GM12878 (cell line): Measurements from ENCODE around the gene IZUMO1R. TPM values are rescaled to one million over a fixed set of nuclear protein-coding genes. Genes with fewer than 3 reads are reported as not detected.

Experiments
- ATAC-seq: fragments of 200-7000 bp; cut with Tn5 transposase; 3 replicates; pipeline ENCODE4 v1.9.1; 2020; ENCODE audit warnings: mild to moderate bottlenecking, moderate library complexity
- BruUV-seq: library from RNA; stranded (reverse); fragments of 400-500 nt; replicated peaks from 2 replicates; lab custom pipeline; 2021; lab: Mats Ljungman, UMichigan
- CTCF ChIA-PET: fragments of 300-600 bp; sonication (Branson Sonifier 250); formaldehyde crosslinking; extraction: SDS; loops from one replicate; lab custom pipeline; 2021; ENCODE audit warnings: inconsistent platforms; lab: Yijun Ruan, JAX
- POLR2A ChIA-PET: fragments of 350-600 bp; formaldehyde crosslinking; extraction: SDS; loops from one replicate; lab custom pipeline; 2021; ENCODE audit warnings: inconsistent platforms; lab: Charles Lee
- RAD21 ChIA-PET: fragments of 300-600 bp; sonication (Branson Sonifier 250); formaldehyde crosslinking; loops from one replicate; lab custom pipeline; 2023; ENCODE audit warnings: antibody characterized with exemption; ENCODE audit not compliant: unreplicated experiment; lab: Charles Lee
- SMC1A ChIA-PET: fragments of 300-600 bp; sonication (Branson Sonifier 250); formaldehyde crosslinking; loops from one replicate; lab custom pipeline; 2023; ENCODE audit not compliant: unreplicated experiment, uncharacterized antibody; lab: Charles Lee
- DNase-seq: peaks from one replicate; pipeline ENCODE4 v3.0.0-alpha.2; 2011; ENCODE audit warnings: low read depth, low spot score
- FAIRE-seq: peaks from 3 replicates; lab custom pipeline; 2011; peaks lifted over from hg19 to GRCh38; lab: Jason Lieb, UNC
- H2AFZ ChIP-seq: 2 replicates; pipeline ENCODE4 v1.6.0; 2011; ENCODE audit warnings: low read depth, low read length, control low read depth; ENCODE audit not compliant: control insufficient read depth
- H3K27ac ChIP-seq: 2 replicates; pipeline ENCODE4 v1.5.1; 2011; ENCODE audit warnings: control low read depth; ENCODE audit not compliant: control insufficient read depth, insufficient read depth
- H3K27me3 ChIP-seq, 2 experiments: replicated peaks in 1 of 2; 2 replicates each; pipeline versions ENCODE4 v1.6.0 to v1.6.1; 2011; ENCODE audit warnings: low read length in 1 of 2; ENCODE audit not compliant: control insufficient read depth in 2 of 2, insufficient read depth in 2 of 2
- H3K36me3 ChIP-seq, 2 experiments: 2 replicates each; pipeline ENCODE4 v1.5.1; 2011; ENCODE audit warnings: low read length in 1 of 2; ENCODE audit not compliant: control insufficient read depth in 2 of 2, insufficient read depth in 2 of 2
- H3K4me1 ChIP-seq: 2 replicates; pipeline ENCODE4 v1.6.1; 2011; ENCODE audit warnings: mild to moderate bottlenecking, low read length, moderate library complexity, mixed read lengths; ENCODE audit not compliant: control insufficient read depth, insufficient read depth
- H3K4me2 ChIP-seq: 2 replicates; pipeline ENCODE4 v1.6.0; 2011; ENCODE audit warnings: control low read depth; ENCODE audit not compliant: control insufficient read depth, insufficient read depth
- H3K4me3 ChIP-seq: fragments of 200-600 bp; sonication (generic); 2 replicates; pipeline ENCODE4 v1.5.1; 2016
- H3K79me2 ChIP-seq: 2 replicates; pipeline ENCODE4 v1.6.0; 2011; ENCODE audit warnings: low read length; ENCODE audit not compliant: control insufficient read depth, insufficient read depth
- H3K9ac ChIP-seq: 2 replicates; pipeline ENCODE4 v1.8.0; 2011; ENCODE audit warnings: low read length, control low read depth, mixed read lengths; ENCODE audit not compliant: control insufficient read depth, insufficient read depth
- H3K9me3 ChIP-seq: replicated peaks from 3 replicates; pipeline ENCODE4 v1.5.1; 2011; ENCODE audit warnings: mild to moderate bottlenecking, low read length; ENCODE audit not compliant: control insufficient read depth, insufficient read depth
- H4K20me1 ChIP-seq: 2 replicates; pipeline ENCODE4 v1.6.0; 2011; ENCODE audit not compliant: control insufficient read depth, insufficient read depth
- ELK1 ChIP-seq: IDR thresholded peaks from 2 replicates; pipeline ENCODE4 v1.6.1; 2012; ENCODE audit warnings: low read depth, low read length, improper control_type of control experiment
- HDAC6 ChIP-seq: fragments of 200-600 bp; sonication (generic); IDR thresholded peaks from one replicate; pipeline ENCODE4 v1.8.0; 2017; ENCODE audit warnings: antibody characterized with exemption; ENCODE audit not compliant: unreplicated experiment
- JUNB ChIP-seq: IDR thresholded peaks from 2 replicates; pipeline ENCODE4 v1.6.1; 2016; ENCODE audit warnings: antibody characterized with exemption, mild to moderate bottlenecking
- POLR2AphosphoS2 ChIP-seq: IDR thresholded peaks from 2 replicates; pipeline ENCODE4 v1.6.1; 2011; ENCODE audit warnings: low read depth, mild to moderate bottlenecking, low read length, improper control_type of control experiment, moderate library complexity
- RCOR1 ChIP-seq: conservative IDR thresholded peaks from 2 replicates; pipeline ENCODE4 v1.6.1; 2012; ENCODE audit warnings: low read depth, low read length, improper control_type of control experiment
- REST ChIP-seq: IDR thresholded peaks from 2 replicates; pipeline ENCODE4 v1.6.1; 2012; ENCODE audit warnings: mild to moderate bottlenecking, low read depth, low read length
- SMAD5 ChIP-seq: IDR thresholded peaks from 2 replicates; pipeline ENCODE4 v1.6.1; 2016; ENCODE audit warnings: antibody characterized with exemption, low read depth
- TAF1 ChIP-seq: IDR thresholded peaks from 2 replicates; pipeline ENCODE4 v1.6.1; 2011; ENCODE audit warnings: mild to moderate bottlenecking, low read depth, low read length, borderline replicate concordance
- WGBS: methylation state at CpG from one replicate; pipeline ENCODE4 v1.1.6; 2016; ENCODE audit warnings: low lambda C conversion rate; ENCODE audit not compliant: insufficient replicate concordance, insufficient coverage; ENCODE audit errors: missing lambda C conversion rate; 5-methylcytosine and 5-hydroxymethylcytosine counted together
- in situ Hi-C: fragments of 300-500 bp; cut with MboI; formaldehyde crosslinking; loops from 9 replicates; pipeline ENCODE4 v1.14.3; 2018; ENCODE audit warnings: mixed read lengths
- intact Hi-C: fragments of 100-400 bp; cut with micrococcal nuclease; formaldehyde crosslinking; loops from one replicate; pipeline ENCODE4 v1.14.2; 2022; ENCODE audit not compliant: unreplicated experiment
- polyA plus RNA-seq, 11 experiments: library from polyadenylated mRNA; depleted of rRNA in 4 of 11; unstranded in 6 of 11; stranded (reverse) in 5 of 11; fragments of >200 nt; fragmentation: Nextera tagmentation in 4 of 11; fragmentation: Illumina TruSeq in 1 of 11; extraction: Ambion mirVana in 4 of 11; extraction: Trizol in 1 of 11; gene quantifications; 1 replicate in 1 of 11; 2 replicates in 10 of 11; pipeline versions ENCODE4 v1.2.1 to v1.2.3, GENCODE V29; 2011 to 2016; ENCODE audit warnings: inconsistent platforms in 2 of 11, missing spikeins in 2 of 11, low read depth in 1 of 11
- total RNA-seq, 4 experiments: library from RNA; depleted of rRNA in 3 of 4; stranded (reverse); fragments of >200 nt in 3 of 4; fragmentation: Illumina TruSeq in 1 of 4; extraction: Trizol in 1 of 4; gene quantifications; 2 replicates each; pipeline versions ENCODE4 v1.2.1 to v1.2.3, GENCODE V29; 2013 to 2021

The IZUMO1R gene
- total and polyA plus RNA-seq, 10 of the 15 experiments (the other 5 are each of a cell fraction or from before 2014, with no cell fraction given), result not detected

GRCh38 chr11:94281324-94281723, 23.1 kb upstream of the IZUMO1R start:
- Histone ChIP-seq H3K36me3 (no peaks in the 10 kb centered on the region), H3K4me3 (no peak overlapping the region), H3K27ac (no peak overlapping the region), H3K4me1 (no peaks in the 10 kb centered on the region), H3K9me3 (no peaks in the 10 kb centered on the region), H3K79me2 (no peaks in the 10 kb centered on the region), H3K4me2 (no peak overlapping the region), H2AFZ (no peak overlapping the region), H3K27me3 (no peaks in the 10 kb centered on the region), H3K9ac (no peak overlapping the region), H4K20me1 (no peaks in the 10 kb centered on the region)
- in situ Hi-C loops (no loop called here), intact Hi-C loops (no loop called here)
- POLR2A ChIA-PET, result no interaction called here
- 44% methylated on average over 2 of the region's 2 CpGs for whole genome bisulfite sequencing
- RAD21 ChIA-PET, result no interaction called here
- ATAC-seq (no peak), FAIRE-seq (no peak), DNase-seq (no peak)
- no peak for TF ChIP-seq POLR2AphosphoS2
- no peak for TF ChIP-seq SMAD5
- peak; percentile 83 for TF ChIP-seq REST
- no peak for TF ChIP-seq JUNB
- BruUV-seq, result no TSS peak
- CTCF ChIA-PET, result no interaction called here
- SMC1A ChIA-PET, result interaction anchor here (1.6 kb wide), 1 partner anchor 97 kb away, joined by 4 read pairs; no protein-coding TSS in a partner anchor

DNA sequence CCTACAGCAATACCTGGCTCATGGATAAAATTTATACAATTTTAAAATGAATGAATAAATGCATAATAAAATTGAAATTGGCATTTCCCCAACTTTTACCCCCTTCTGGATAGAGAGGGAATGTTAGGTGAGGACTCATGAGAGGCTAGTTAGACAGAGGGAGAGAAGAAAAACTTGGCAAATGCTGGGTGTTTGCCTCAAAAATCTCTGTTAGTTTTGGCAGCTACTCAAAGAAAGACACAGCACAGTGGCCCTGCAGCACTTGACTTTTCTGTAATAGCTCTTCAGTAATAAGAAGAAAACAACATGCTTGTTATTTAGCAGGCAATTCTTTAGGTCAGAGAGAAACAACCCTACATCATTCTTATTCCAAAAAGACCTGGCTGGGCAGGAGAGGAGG, 20.7 kb upstream of the IZUMO1R start:
- ChIA-PET CTCF (interaction anchor here (0.6 to 1.0 kb wide), 5 partner anchors 111 to 221 kb away, joined by 3 to 4 read pairs (median 3); no protein-coding TSS in a partner anchor), RAD21 (no interaction called here), SMC1A (interaction anchor here (0.6 to 0.9 kb wide), 2 partner anchors 11 to 1122 kb away, joined by 3 to 4 read pairs; no protein-coding TSS in a partner anchor), POLR2A (no interaction called here)
- FAIRE-seq (no peak), ATAC-seq (no peak), DNase-seq (no peak)
- Histone ChIP-seq H3K9ac (no peak overlapping the region), H4K20me1 (no peaks in the 10 kb centered on the region), H2AFZ (no peak overlapping the region), H3K79me2 (no peaks in the 10 kb centered on the region), H3K27me3 (no peaks in the 10 kb centered on the region), H3K4me2 (no peak overlapping the region), H3K4me1 (no peaks in the 10 kb centered on the region), H3K4me3 (no peak overlapping the region), H3K9me3 (no peaks in the 10 kb centered on the region), H3K36me3 (no peaks in the 10 kb centered on the region), H3K27ac (no peak overlapping the region)
- in situ Hi-C loops, result no loop called here
- TF ChIP-seq TAF1, result no peak
- TF ChIP-seq ELK1, result no peak
- no peak for TF ChIP-seq HDAC6
- TF ChIP-seq RCOR1, result no peak
- no TSS peak for BruUV-seq
- intact Hi-C loops, result no loop called here
